Chondrocyte (in vitro differentiated cells): ENCODE measurements around the gene PLEKHA5. TPM values are rescaled to one million over a fixed set of nuclear protein-coding genes. Genes with fewer than 3 reads are reported as not detected.

Experiments used
- DNase-seq: peaks from one replicate; pipeline ENCODE4 v3.0.0; 2021; ENCODE audit warnings: mixed read lengths, low spot score
- H3K27ac Mint-ChIP-seq: one replicate; pipeline ENCODE4 v1.8.0; 2021; ENCODE audit warnings: mild to moderate bottlenecking, moderate library complexity, mixed read lengths; ENCODE audit not compliant: unreplicated experiment
- H3K27me3 Mint-ChIP-seq: 2 replicates; pipeline ENCODE4 v1.8.0; 2021; ENCODE audit warnings: low read depth, mixed read lengths
- H3K36me3 Mint-ChIP-seq: 2 replicates; pipeline ENCODE4 v1.8.0; 2021; ENCODE audit warnings: low read depth, mixed read lengths
- H3K4me1 Mint-ChIP-seq: 2 replicates; pipeline ENCODE4 v1.8.0; 2021; ENCODE audit warnings: low read depth, mild to moderate bottlenecking, mixed read lengths
- H3K4me3 Mint-ChIP-seq: one replicate; pipeline ENCODE4 v1.8.0; 2021; ENCODE audit warnings: mild to moderate bottlenecking, moderate library complexity, mixed read lengths; ENCODE audit not compliant: unreplicated experiment
- H3K9me3 Mint-ChIP-seq: 2 replicates; pipeline ENCODE4 v1.8.0; 2021; ENCODE audit warnings: low read depth, mixed read lengths
- CTCF ChIP-seq: fragments of 200-600 bp; sonication (generic); IDR thresholded peaks from 2 replicates; pipeline ENCODE4 v1.5.0; 2021; ENCODE audit warnings: antibody characterized with exemption, mild to moderate bottlenecking, moderate library complexity
- total RNA-seq: library from RNA; stranded (reverse); gene quantifications from 3 replicates; pipeline ENCODE4 v1.2.1, GENCODE V29; 2021

The PLEKHA5 gene
- total RNA-seq, 1 donor from 2014 or later, result 8.9 TPM

- Mint-ChIP-seq H3K9me3 (no peaks in the 10 kb centered on the region), H3K27me3 (no peaks in the 10 kb centered on the region), H3K4me3 (no peak overlapping the region), H3K4me1 (peaks cover 5% of the 10 kb centered on the region), H3K36me3 (no peaks in the 10 kb centered on the region), H3K27ac (no peak overlapping the region)
- DNase-seq, result no peak
- TF ChIP-seq CTCF, result no peak
Measured at GRCh38 chr12:19095756-19096480, 33.6 kb upstream of the PLEKHA5 start.

DNA sequence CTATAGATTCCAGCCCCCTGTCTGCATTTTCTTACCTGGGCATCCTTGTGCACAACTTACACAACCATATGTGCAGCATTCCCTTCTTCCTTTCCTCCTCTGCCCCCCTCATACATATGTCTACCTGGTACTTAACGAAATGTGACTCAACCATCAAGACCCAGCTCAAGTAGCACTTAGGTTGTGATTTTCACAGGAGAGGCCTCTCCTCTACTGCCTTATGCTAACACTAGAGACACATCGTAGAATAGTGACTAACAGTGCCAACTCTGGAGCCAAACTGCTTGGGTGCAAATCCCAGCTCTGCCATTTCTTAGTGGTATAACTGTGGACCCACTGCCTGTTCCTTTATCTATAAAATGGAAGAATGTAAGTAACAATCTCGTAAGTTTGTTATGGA, 24.1 kb upstream of the PLEKHA5 start:
- no peak for TF ChIP-seq CTCF
- Mint-ChIP-seq H3K4me1 (no peaks in the 10 kb centered on the region), H3K27ac (no peak overlapping the region), H3K9me3 (no peaks in the 10 kb centered on the region), H3K36me3 (no peaks in the 10 kb centered on the region), H3K4me3 (no peak overlapping the region), H3K27me3 (no peaks in the 10 kb centered on the region)
- DNase-seq, result no peak

GRCh38 chr12:19107750-19108149, 21.8 kb upstream of the PLEKHA5 start:
- Mint-ChIP-seq H3K4me3 (no peak overlapping the region), H3K27ac (no peak overlapping the region), H3K27me3 (no peaks in the 10 kb centered on the region), H3K36me3 (no peaks in the 10 kb centered on the region), H3K4me1 (no peaks in the 10 kb centered on the region), H3K9me3 (no peaks in the 10 kb centered on the region)
- DNase-seq, result no peak
- no peak for TF ChIP-seq CTCF

GRCh38 chr12:19110221-19110940, 19.2 kb upstream of the PLEKHA5 start:
- Mint-ChIP-seq H3K4me3 (no peak overlapping the region), H3K4me1 (no peaks in the 10 kb centered on the region), H3K9me3 (no peaks in the 10 kb centered on the region), H3K36me3 (no peaks in the 10 kb centered on the region), H3K27me3 (no peaks in the 10 kb centered on the region), H3K27ac (no peak overlapping the region)
- TF ChIP-seq CTCF, result no peak
- no peak for DNase-seq

DNA sequence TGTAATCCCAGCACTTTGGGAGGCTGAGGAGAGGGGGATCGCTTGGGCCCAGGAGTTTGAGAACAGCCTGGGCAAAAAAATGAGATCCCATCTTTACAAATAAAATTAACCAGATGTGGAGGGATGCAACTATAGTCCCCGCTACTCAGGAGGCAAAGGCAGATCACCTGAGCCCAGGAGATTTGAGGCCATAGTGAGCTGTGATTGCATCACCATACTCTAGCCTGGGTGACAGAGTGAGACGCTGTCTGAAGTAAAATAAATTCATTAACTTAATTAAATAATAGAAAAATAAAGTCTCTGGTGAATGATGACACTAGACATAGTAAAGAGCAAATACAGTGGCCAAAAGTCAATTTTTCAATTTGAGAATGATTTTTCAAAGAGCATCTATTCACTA, 16.1 kb upstream of the PLEKHA5 start:
- H3K4me1 Mint-ChIP-seq, result no peaks in the 10 kb centered on the region
- no peak overlapping the region for H3K27ac Mint-ChIP-seq
- no peaks in the 10 kb centered on the region for H3K27me3 Mint-ChIP-seq
- no peak overlapping the region for H3K4me3 Mint-ChIP-seq
- no peaks in the 10 kb centered on the region for H3K9me3 Mint-ChIP-seq
- no peaks in the 10 kb centered on the region for H3K36me3 Mint-ChIP-seq
- no peak for TF ChIP-seq CTCF
- no peak for DNase-seq
